H4 (cell line): ENCODE measurements around the gene ZNF548. TPM values are rescaled to one million over a fixed set of nuclear protein-coding genes. Genes with fewer than 3 reads are reported as not detected.
A peak's percentile ranks its signal among the peaks of the same experiment; 100 is the strongest.

Experiments used
- DNase-seq: peaks from one replicate; pipeline ENCODE4 v3.0.0-alpha.2; 2015; ENCODE audit warnings: low spot score
- total RNA-seq: library from RNA; depleted of rRNA; stranded (reverse); fragments of >200 nt; shearing (Covaris generic); gene quantifications from 2 replicates; pipeline ENCODE4 v1.2.3, GENCODE V29; 2014; rRNA removed

Gene ZNF548
- total RNA-seq, 1 experiment from 2014 or later = 20.7 TPM

GRCh38 chr19:57398868-57399267, 9.2 kb downstream of the ZNF548 start:
- DNase-seq = no peak

- DNase-seq = no peak
Observed at GRCh38 chr19:57403737-57404563, 14.3 kb downstream of the ZNF548 start.

GRCh38 chr19:57406516-57407123, 17.0 kb downstream of the ZNF548 start:
- peak; percentile 46 for DNase-seq

GRCh38 chr19:57410877-57411671, 21.4 kb downstream of the ZNF548 start, which contains the start of gene ZNF17:
Gene ZNF17 (plus strand): TSS chr19:57411161. CDS start chr19:57413616, 2,455 bp downstream.
- peak; percentile 95 for DNase-seq

GRCh38 chr19:57419439-57419838, 29.8 kb downstream of the ZNF548 start:
- DNase-seq = no peak

GRCh38 chr19:57421037-57421436, 31.4 kb downstream of the ZNF548 start:
- DNase-seq = no peak

GRCh38 chr19:57434386-57435061, 44.9 kb downstream of the ZNF548 start:
- DNase-seq = no peak

GRCh38 chr19:57435062-57435978, 45.7 kb downstream of the ZNF548 start, which contains the start of gene ZNF749:
Gene ZNF749 (plus strand): TSS chr19:57435325. CDS start chr19:57435579, 254 bp downstream.
- DNase-seq = peak; percentile 99

- no peak for DNase-seq
Observed at GRCh38 chr19:57436417-57436816, 46.8 kb downstream of the ZNF548 start.

GRCh38 chr19:57437931-57438330, 48.3 kb downstream of the ZNF548 start:
- no peak for DNase-seq

GRCh38 chr19:57438925-57439324, 49.3 kb downstream of the ZNF548 start:
- DNase-seq = no peak

GRCh38 chr19:57441979-57442752, 52.5 kb downstream of the ZNF548 start:
- DNase-seq = no peak

- no peak for DNase-seq
Observed at GRCh38 chr19:57443121-57443696, 53.6 kb downstream of the ZNF548 start.

- DNase-seq = no peak
Observed at GRCh38 chr19:57452307-57452706, 62.7 kb downstream of the ZNF548 start.

Other genes with a start within 250 kb of the ZNF548 start
- not detected in 2 replicates for gene ZIM3, start 244.7 kb upstream of the ZNF548 start, total RNA-seq
- 0.08 TPM in 1 of 2 replicates, not detected in the other for gene DUXA, start 222.4 kb upstream of the ZNF548 start, total RNA-seq
- 9.6 and 11.9 TPM in 2 replicates for gene ZNF264, start 198.4 kb upstream of the ZNF548 start, total RNA-seq
- gene AURKC, start 158.8 kb upstream of the ZNF548 start, total RNA-seq = 1.2 and 1.3 TPM in 2 replicates
- gene ZNF805, start 149.2 kb upstream of the ZNF548 start, total RNA-seq = 6.1 and 7.8 TPM in 2 replicates
- gene ZNF460, start 109.4 kb upstream of the ZNF548 start, total RNA-seq = 29.7 and 30.4 TPM in 2 replicates
- gene ZNF543, start 69.4 kb upstream of the ZNF548 start, total RNA-seq = 6.9 and 7.7 TPM in 2 replicates
- 9.4 and 11.4 TPM in 2 replicates for gene ZNF304, start 38.6 kb upstream of the ZNF548 start, total RNA-seq
- 38.7 and 39.0 TPM in 2 replicates for gene TRAPPC2B, start 26.3 kb upstream of the ZNF548 start, total RNA-seq
- 1.8 and 3.6 TPM in 2 replicates for gene ZNF547, start 26.3 kb upstream of the ZNF548 start, total RNA-seq
- 3.1 and 4.5 TPM in 2 replicates for gene ZNF17, start 21.3 kb downstream of the ZNF548 start, total RNA-seq
- 9.8 and 17.1 TPM in 2 replicates for gene ZNF749, start 45.5 kb downstream of the ZNF548 start, total RNA-seq
- gene VN1R1, start 67.3 kb downstream of the ZNF548 start, total RNA-seq = 0.10 and 0.17 TPM in 2 replicates
- 17.8 and 24.0 TPM in 2 replicates for gene ZNF772, start 87.7 kb downstream of the ZNF548 start, total RNA-seq
- 12.4 and 18.0 TPM in 2 replicates for gene ZNF419, start 97.9 kb downstream of the ZNF548 start, total RNA-seq
- gene ZNF773, start 110.1 kb downstream of the ZNF548 start, total RNA-seq = 15.2 and 22.6 TPM in 2 replicates
- gene ZNF549, start 137.5 kb downstream of the ZNF548 start, total RNA-seq = 3.0 and 5.5 TPM in 2 replicates
- 4.7 and 5.0 TPM in 2 replicates for gene ZNF550, start 170.0 kb downstream of the ZNF548 start, total RNA-seq
- gene ZNF416, start 189.1 kb downstream of the ZNF548 start, total RNA-seq = 3.9 and 7.3 TPM in 2 replicates
- 6.9 and 7.8 TPM in 2 replicates for gene ZIK1, start 194.3 kb downstream of the ZNF548 start, total RNA-seq
- gene ZNF530, start 210.0 kb downstream of the ZNF548 start, total RNA-seq = 9.1 and 11.9 TPM in 2 replicates
- 16.8 and 26.1 TPM in 2 replicates for gene ZNF134, start 224.4 kb downstream of the ZNF548 start, total RNA-seq
- 9.7 and 10.7 TPM in 2 replicates for gene ZNF211, start 243.3 kb downstream of the ZNF548 start, total RNA-seq